ENCODE results near the gene SLC6A17.
A peak's percentile ranks its signal among the peaks of the same experiment; 100 is the strongest.

DNA sequence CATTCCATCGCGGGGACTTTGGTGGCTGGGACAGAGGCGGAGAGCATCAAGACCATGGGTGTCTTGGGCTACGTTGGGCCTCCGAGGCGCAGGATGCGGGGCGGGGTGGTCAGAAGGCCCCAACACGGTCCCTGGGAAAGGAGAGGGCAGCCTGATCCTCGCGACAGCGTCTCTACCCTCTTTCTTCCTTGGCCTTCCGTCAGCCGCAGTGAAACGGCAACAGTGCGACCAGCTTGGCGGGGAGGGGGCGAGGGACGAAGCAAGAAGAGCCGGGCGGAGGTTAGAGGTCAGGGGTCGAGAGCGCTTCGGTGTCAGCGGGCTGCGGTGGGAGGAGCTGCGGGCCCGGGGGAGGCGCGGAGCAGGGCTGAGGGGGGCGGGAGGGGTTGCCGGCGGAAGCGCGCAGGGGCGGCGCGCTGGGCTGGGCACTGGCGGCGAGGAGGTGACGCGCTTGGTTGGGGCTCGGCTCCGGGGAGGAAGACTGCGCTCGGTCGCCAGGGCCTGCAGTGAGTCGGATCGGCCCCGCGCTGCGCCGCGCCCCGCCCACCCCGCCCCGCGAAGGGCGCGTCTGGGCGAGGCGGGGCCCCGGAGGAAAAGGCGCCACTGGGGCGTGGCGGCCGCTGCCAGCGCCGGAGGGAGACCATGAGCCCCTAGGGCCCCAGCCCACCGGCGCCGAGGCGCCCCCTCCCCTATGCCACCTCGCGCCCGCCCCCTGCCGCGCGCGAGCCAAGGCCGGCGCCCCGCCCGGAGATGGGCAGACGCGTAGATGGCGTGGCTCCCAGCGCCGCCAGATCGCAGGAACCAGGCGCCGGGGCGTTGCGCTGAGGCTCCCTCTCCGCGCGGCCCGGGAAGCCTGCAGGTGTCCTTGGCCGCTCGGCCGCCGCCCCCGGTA lies 59.7 kb downstream of the SLC6A17 start, which contains the start of gene KCNC4:
- TF ChIP-seq, protein P1, sequence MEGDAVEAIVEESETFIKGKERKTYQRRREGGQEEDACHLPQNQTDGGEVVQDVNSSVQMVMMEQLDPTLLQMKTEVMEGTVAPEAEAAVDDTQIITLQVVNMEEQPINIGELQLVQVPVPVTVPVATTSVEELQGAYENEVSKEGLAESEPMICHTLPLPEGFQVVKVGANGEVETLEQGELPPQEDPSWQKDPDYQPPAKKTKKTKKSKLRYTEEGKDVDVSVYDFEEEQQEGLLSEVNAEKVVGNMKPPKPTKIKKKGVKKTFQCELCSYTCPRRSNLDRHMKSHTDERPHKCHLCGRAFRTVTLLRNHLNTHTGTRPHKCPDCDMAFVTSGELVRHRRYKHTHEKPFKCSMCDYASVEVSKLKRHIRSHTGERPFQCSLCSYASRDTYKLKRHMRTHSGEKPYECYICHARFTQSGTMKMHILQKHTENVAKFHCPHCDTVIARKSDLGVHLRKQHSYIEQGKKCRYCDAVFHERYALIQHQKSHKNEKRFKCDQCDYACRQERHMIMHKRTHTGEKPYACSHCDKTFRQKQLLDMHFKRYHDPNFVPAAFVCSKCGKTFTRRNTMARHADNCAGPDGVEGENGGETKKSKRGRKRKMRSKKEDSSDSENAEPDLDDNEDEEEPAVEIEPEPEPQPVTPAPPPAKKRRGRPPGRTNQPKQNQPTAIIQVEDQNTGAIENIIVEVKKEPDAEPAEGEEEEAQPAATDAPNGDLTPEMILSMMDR (IDR thresholded peaks at IDR 0.05): peak in 2 of 4 experiments; percentile 27 to 29
- TF ChIP-seq POLR2A (IDR thresholded peaks at IDR 0.05): peak in 1 of 2 donors; percentile 49

All from gastroesophageal sphincter (tissue), 3 donors.